Measurements from ENCODE around the gene CXorf49.

- TF ChIP-seq CTCF (IDR thresholded peaks at IDR 0.05; ENCODE audit: borderline replicate concordance, extremely low read depth, low read length, poor library complexity, severe bottlenecking): no peak
- TF ChIP-seq EZH2 (IDR thresholded peaks at IDR 0.05; ENCODE audit: borderline replicate concordance, low read depth, low read length, severe bottlenecking): no peak
Observed at GRCh38 chrX:71679575-71680207, 38.4 kb downstream of the CXorf49 start.
